NCI-H2081 treated with DMSO at 0.1 percent for 48 hours (cell line): ENCODE measurements around the gene OR4D10.
"Not testable (repeated sequence)": the region's sequence is repeated elsewhere in the genome, so short reads cannot be mapped to it uniquely, and the experiment has no call there.

Source experiments
- DNase-seq: peaks from one replicate; lab custom pipeline; 2025; lab: John Stamatoyannopoulos, UW

The OR4D10 gene

GRCh38 chr11:59473015-59473414 lies at the start of gene OR4D10:
Gene OR4D10 (plus strand): TSS chr11:59473315. CDS start chr11:59477430, 4,115 bp downstream.
- DNase-seq, result no peak

- DNase-seq, result no peak
Measured at GRCh38 chr11:59423835-59424234, 49.3 kb upstream of the OR4D10 start.

DNA sequence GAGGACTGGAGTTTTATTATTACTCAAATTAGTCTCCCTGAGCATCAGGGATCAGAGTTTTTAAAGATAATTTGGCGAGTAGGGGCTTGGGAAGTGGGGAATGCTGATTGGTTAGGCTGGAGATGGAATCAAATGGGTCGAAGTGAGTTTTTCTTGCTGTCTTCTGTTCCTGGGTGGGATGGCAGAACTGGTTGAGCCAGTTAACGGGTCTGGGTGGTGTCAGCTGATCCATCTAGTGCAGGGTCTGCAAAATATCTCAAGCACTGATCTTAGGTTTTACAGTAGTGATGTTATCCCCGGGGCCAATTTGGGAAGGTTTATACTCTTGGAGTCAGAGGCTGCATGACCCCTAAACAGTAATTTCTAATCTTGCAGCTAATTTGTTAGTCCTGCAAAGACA lies 48.0 kb upstream of the OR4D10 start:
- no peak for DNase-seq

GRCh38 chr11:59426361-59427067 lies 46.6 kb upstream of the OR4D10 start, which contains the start of gene OR5A2:
Gene OR5A2 (minus strand): TSS chr11:59426413. CDS start chr11:59422953, 3,460 bp downstream.
- no peak for DNase-seq

GRCh38 chr11:59427068-59427382 lies 46.1 kb upstream of the OR4D10 start:
- DNase-seq, result no peak

- DNase-seq, result no peak
Measured at GRCh38 chr11:59429924-59430516, 43.1 kb upstream of the OR4D10 start.

DNA sequence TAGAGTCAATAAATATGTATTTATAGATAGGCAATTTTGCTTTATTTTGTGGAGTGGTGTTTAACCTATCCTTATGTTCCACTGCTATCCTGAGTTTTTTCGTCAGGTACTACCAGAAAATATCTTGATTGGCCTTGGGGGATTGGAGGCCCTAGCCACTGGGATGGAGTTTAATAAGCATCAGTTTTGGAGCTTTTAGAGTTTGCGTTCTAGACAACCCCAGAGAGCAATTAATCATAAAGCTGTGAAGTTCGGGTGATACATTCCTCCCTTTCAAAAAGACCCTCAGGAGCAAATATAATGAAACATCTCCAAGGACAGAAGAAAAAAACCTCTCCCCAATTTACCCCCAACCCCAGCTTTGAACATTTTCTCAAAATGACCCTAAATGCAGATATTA lies 36.9 kb upstream of the OR4D10 start, which contains the start of gene OR5A1:
Gene OR5A1 (plus strand): TSS at position 301 of the 400 bp plus-strand sequence. CDS start 6,700 bp downstream, outside the sequence.
- no peak for DNase-seq

GRCh38 chr11:59437770-59438169 lies 35.3 kb upstream of the OR4D10 start:
- no peak for DNase-seq

DNA sequence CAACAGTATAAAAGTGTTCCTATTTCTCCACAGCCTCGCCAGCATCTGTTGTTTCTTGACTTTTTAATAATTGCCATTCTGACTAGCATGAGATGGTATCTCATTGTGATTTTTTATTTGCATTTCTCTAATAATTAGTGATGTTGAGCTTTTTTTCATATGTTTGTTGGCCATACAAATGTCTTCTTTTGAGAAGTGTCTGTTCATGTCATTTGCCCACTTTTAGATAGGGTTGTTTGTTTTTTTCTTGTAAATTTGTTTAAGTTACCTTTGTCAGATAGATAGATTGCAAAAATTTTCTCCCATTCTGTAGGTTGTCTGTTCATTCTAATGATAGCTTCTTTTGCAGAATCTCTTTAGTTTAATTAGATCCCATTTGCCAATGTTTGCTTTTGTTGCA lies 27.5 kb upstream of the OR4D10 start:
- DNase-seq, result not testable (repeated sequence)

- DNase-seq, result no peak
Measured at GRCh38 chr11:59448484-59448883, 24.6 kb upstream of the OR4D10 start.

GRCh38 chr11:59456661-59457060 lies 16.5 kb upstream of the OR4D10 start, which contains the start of gene OR4D6:
Gene OR4D6 (plus strand): TSS chr11:59456961. CDS start chr11:59456961, 0 bp downstream.
- no peak for DNase-seq

GRCh38 chr11:59459916-59460315 lies 13.2 kb upstream of the OR4D10 start:
- no peak for DNase-seq

- DNase-seq, result no peak
Measured at GRCh38 chr11:59463190-59463641, 9.9 kb upstream of the OR4D10 start.

GRCh38 chr11:59475176-59475575 lies 2.1 kb downstream of the OR4D10 start:
- DNase-seq, result no peak

- DNase-seq, result no peak
Measured at GRCh38 chr11:59479906-59480305, 6.8 kb downstream of the OR4D10 start.

DNA sequence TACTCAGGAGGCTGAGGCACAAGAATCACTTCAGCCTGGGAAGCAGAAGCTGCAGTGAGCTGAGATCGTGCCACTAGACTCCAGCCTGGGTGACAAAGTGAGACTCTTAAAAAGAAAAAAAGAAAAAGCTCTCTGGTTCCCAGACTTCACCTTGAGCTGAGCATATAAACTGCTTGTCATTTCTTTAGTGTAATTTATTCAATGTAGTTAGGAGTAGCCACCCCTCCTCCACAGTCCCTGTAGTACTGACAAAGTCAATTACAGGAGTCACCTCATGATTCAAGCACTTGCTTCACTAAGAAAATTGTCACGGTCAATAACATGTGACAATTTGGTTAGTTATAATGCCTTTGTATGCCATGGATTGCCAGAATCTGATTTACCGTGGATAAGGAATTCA lies 7.2 kb downstream of the OR4D10 start:
- DNase-seq, result no peak

DNA sequence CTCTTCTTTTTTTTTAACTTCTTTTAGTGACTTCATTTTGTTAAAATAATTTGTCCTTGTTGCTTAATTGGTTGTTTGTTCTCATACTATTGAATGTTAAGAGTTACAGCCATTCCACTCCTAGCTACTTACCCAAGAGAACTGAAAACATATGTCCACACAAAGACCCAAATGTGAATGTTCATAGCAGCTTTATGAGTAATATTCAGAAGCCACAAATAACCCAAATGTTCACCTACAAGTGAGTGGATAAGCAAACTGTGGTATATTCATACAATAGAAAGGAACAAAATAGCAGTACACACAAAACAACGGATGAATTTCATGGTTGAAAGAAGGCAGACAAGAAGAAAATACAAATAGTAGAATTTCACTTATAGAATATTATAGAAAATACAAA lies 28.8 kb downstream of the OR4D10 start:
- DNase-seq, result no peak

DNA sequence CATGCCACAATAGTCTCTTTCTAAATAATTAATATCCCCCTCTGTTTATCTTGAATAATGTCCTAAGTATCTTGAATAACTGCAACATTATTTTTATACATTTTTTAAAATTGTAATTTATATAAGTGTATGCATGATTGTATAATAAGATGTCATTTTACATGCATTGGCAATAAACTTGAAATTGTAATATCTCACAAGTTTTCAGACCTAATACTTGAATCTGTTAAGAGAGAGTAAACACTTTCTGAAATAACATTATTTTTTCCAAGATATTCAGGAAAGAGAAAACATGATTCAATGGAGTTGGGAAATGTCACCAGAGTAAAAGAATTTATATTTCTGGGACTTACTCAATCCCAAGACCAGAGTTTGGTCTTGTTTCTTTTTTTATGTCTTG lies 30.2 kb downstream of the OR4D10 start, which contains the start of gene OR4D11:
Gene OR4D11 (plus strand): TSS at position 301 of the 400 bp plus-strand sequence. CDS start 0 bp downstream, at position 301.
- no peak for DNase-seq

DNA sequence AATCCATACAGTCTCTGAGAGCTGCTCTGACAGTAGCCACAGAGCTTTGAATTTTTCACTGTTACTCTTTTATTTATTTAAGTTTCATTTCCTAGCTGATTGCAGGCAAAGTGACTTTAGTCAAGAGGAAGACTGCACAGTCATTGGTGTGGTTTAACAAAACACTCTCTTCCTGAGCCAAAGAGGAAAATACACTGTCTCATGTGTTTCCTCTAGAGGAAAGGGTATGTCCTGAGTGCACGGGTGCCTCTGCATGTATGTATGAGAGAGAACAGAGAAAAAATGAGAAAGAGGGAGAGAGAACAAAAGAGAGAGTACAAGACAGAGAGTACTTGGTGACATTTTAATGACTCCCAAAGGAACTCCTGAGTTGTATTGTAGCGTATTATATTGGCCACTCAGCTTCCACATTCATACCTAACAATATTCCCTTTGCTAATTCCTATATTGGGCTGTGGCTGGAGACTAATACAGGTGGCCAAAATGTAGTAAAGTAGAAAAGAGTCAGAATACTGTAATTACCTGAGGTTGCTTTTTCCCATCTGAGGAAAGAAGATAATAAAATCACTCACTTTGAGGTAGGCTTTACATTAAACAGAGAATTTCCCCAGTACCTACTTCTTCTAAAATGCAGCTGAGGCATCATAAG lies 38.0 kb downstream of the OR4D10 start, which contains the start of gene OR4D9:
Gene OR4D9 (plus strand): TSS at position 599 of the 649 bp plus-strand sequence. CDS start 3,374 bp downstream, outside the sequence.
- no peak for DNase-seq

- DNase-seq, result no peak
Measured at GRCh38 chr11:59511675-59512074, 38.6 kb downstream of the OR4D10 start.

GRCh38 chr11:59520139-59520538 lies 47.0 kb downstream of the OR4D10 start:
- not testable (repeated sequence) for DNase-seq

- no peak for DNase-seq
Measured at GRCh38 chr11:59520741-59521140, 47.6 kb downstream of the OR4D10 start.

- DNase-seq, result no peak
Measured at GRCh38 chr11:59523541-59523940, 50.4 kb downstream of the OR4D10 start.
